GM18517 (cell line): ENCODE measurements around the gene DNAJC1.
"Not testable (repeated sequence)": the region's sequence is repeated elsewhere in the genome, so short reads cannot be mapped to it uniquely, and the experiment has no call there.

ENCODE experiments used
- ATAC-seq: cut with Tn5 transposase; IDR thresholded peaks from one replicate; pipeline ENCODE4 v1.9.1; 2021; ENCODE audit warnings: mild to moderate bottlenecking, moderate library complexity; ENCODE audit not compliant: unreplicated experiment

DNAJC1 gene

GRCh38 chr10:21733710-21734109 is 269.8 kb downstream of the DNAJC1 start:
- no peak for ATAC-seq

GRCh38 chr10:21732067-21732772 is 271.3 kb downstream of the DNAJC1 start:
- peak; percentile 60 for ATAC-seq

DNA sequence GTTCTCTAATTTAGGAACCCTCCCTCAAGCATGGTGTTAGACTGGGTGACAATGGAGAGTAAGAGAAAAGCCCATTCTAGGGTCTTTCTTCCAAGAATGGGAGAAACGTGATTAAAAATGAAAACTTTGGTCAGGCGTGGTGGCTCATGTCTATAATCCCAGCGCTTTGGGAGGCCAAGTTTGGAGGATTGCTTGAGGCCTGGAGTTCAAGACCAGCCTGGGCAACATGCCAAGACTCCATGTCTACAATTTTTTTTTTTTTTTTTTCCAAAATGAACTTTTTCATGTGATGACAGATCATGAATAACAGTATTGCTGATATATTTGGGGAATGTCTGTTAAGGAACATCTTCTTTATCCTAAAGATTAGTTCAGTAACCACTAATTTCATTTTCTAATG is 274.9 kb downstream of the DNAJC1 start:
- no peak for ATAC-seq

- no peak for ATAC-seq
These were observed 275.9 kb downstream of the DNAJC1 start for GRCh38 chr10:21727452-21728168.

DNA sequence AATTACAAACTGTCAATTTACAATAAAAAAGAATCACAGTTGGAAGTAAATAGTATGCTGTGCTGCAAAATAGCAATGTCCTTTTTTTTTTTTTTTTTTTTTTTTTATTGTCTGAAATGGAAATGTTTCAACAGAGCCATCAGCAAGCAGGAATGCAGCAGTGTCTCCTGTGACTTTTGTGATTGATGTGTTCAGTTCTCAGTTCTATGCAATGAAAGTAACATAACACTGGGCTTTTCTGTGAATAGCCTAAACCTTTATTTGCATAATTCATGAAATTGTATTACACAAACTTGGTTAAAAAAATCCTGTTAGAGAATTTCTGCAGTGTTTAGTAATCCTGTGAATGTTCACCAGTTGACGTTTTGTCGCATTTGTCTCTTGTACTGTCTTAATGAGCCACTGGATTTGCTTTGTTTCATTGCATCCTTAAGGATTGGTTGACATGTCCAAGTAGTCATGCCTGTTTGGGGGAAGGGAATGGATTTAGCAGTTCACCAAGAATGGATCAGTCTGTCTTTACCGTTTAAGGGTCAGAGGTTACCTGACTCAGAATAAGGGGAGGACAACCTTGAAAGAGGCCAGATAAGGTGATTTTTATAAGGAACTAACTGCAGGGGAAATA is 276.8 kb downstream of the DNAJC1 start:
- no peak for ATAC-seq

GRCh38 chr10:21724687-21725367 is 278.7 kb downstream of the DNAJC1 start:
- ATAC-seq, result peak; percentile 81

DNA sequence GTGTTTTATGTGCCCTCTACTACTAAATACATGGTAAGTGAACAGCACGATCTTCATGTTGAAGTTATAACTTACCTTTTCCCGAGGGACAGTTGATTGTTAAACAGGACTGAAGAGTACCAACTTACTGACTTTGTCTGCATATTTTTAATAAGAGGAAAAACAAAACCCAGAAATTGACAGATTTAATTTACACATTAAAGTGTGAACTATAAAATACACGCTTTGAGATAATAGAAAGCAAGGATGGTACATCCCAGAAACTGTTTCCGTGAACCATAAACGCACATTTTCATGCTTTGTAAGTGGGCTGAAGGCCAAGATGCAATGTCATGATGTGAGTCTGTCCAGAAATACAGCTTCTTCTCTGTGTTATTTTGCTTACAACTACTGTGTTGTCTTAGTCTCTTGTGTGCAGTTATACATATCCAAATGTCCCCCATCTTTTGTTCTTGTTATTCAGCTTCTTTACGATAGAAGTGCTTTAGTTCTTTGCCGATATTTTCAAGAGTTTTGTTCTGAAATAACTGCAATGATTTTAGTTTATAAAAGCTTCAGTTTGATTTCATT is 279.4 kb downstream of the DNAJC1 start:
- no peak for ATAC-seq

DNA sequence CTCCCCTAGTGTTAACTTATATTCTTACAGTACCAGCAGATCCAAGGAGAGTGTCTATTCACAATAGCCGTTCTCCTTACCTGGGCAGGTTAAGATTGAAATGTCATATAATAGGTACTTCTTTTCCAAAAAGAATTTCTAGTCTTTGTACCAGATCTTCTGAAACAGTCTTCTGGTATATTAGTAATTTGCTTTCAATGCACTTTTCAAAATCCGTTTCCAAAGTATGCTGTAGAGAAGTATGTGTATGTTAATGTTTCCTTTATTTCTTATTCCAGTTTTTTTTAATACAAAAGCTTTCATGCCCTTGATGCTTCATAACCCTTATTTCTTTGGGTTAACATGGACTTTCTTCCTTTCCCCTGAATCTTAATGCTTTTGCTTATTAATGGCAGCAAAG is 281.3 kb downstream of the DNAJC1 start:
- no peak for ATAC-seq

- ATAC-seq, result no peak
These were observed 282.4 kb downstream of the DNAJC1 start for GRCh38 chr10:21721000-21721665.

GRCh38 chr10:21720090-21720489 is 283.4 kb downstream of the DNAJC1 start:
- ATAC-seq, result no peak

DNA sequence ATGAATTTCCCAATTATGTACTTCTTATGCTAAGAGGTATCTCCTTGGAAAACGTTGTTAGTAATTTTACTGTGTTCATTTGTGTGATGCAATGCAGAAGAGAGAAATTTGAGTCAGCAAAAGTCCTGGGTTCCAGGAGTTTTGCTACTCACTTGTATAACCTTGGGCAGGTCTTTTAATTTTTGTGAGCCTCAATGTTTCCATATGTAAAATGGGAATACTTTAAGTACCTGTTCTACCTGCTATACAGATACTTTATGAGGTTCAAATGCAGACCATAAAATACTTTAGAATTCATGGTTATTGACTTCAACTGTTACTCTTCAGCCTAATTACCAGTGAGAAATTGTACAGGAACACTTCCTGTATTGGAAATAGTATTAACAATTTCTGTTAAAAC is 284.0 kb downstream of the DNAJC1 start:
- ATAC-seq, result no peak

GRCh38 chr10:21717437-21718054 is 286.0 kb downstream of the DNAJC1 start:
- ATAC-seq, result not testable (repeated sequence)

- no peak for ATAC-seq
These were observed 287.9 kb downstream of the DNAJC1 start for GRCh38 chr10:21715531-21716195.

DNA sequence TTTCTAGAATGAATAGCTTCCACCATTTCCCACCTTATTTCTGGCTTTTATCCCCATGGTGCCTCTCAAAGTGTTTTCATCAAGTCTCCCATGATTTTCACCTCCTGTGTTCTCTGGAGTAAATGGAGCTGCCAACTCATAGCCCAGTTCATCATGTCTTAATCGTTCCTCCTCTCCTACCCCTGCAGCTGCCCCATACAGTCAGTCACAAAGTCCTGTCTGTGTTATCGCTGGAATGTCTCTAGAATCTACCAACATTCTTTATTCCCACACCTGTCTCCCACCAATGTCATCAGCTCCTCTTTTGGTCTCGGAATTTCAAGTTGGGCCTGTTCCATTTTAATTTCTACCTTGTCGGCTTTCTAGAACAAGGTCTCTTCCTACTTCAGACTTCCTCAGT is 290.6 kb downstream of the DNAJC1 start:
- ATAC-seq, result no peak

- ATAC-seq, result no peak
These were observed 296.0 kb downstream of the DNAJC1 start for GRCh38 chr10:21707498-21707897.
